CD4-positive, alpha-beta T cell treated with Interleukin-6 for 4 hours (primary cell): ENCODE data around the gene EIF2B5.
A peak's percentile ranks its signal among the peaks of the same experiment; 100 is the strongest.

Source experiments
- DNase-seq: peaks from one replicate; pipeline ENCODE4 v3.0.0-alpha.2; 2020; ENCODE audit warnings: mixed read lengths

EIF2B5 gene

DNA sequence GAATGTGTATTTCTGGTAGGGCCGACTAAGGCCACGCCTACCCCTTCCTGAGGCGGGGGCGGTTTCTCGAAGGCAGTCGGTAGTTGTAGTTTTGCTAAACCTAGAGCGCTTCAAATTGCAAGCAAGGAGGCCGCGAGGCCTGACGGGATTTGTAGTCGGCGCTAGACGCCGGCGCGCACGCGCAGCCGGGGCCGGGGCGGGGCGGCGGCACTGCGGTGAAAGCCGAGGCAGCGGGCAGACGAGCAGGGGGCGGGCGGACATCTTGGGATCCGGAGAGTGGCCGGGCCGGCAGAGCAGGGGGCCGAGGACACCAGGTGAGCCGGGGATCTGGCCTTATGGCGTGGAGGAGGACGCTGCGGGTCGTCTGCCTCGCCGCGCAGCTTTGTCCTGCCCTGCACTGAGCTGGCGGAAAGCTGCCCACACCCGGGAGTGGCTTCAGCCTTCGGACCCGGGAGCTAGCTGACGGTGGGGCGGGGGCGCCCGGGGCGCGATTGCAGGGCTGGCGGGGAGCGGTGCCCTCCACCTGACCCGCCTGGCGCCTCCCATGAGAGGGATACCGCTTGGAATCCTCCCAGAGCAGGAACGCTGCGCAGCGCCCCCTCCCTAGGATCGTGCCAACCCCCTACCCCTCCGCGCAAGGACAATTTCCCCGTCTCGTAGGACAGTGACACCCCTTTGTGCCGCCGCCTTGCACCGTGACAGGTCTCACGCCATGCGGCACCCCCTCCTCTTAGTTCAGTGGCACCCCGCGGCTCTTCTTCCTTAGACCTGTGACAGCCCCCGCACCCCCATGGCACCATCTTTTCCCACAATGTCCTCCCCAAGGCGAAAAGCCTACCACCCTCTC, 39.7 kb downstream of the EIF2B5 start, which contains the start of gene AP2M1:
TSS of gene AP2M1 (plus strand) at position 210 of the 847 bp plus-strand sequence. CDS start 2,139 bp downstream, outside the sequence.
- peak; percentile 97 for DNase-seq

DNA sequence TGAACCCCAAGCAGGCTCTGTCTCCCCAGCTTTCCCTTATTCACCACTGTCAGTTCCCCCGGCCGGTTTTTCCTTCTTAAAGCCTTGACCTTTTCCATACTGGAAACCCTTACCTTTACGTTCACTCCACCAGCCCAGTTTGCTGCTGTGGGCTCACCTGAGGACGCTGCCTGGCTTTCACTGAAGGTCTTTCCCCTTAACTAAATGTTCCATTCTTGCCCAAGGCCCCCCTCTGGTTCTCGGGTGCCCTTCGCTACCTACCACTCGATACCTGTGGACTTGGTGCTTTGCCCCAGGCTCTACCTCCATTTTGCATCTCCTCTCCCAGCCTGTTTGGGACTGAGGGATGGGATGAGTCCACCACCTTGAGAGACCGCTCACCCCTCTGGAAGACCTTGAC, 40.3 kb downstream of the EIF2B5 start:
- no peak for DNase-seq

DNA sequence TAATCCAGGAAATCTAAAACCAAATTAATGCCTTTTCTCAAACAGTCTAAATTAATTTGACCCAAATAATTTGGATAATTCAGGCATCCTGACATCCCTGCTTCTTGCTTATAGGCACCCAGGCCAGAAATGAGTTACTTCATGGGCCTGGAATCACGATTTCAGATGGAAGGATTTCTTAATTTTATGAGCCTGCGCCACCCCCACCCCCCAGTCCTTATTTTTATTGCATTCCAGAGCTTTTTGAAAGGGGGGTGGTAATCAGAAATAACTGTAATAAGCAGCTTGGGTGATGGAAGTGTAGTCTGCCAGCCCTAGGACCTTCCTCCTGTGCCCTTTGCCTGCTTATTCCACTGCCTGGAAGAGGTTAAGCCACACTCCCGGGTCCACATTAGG, 40.8 kb downstream of the EIF2B5 start:
- DNase-seq = no peak

- DNase-seq = no peak
Observed at GRCh38 chr3:184176377-184177330, 41.5 kb downstream of the EIF2B5 start.

DNA sequence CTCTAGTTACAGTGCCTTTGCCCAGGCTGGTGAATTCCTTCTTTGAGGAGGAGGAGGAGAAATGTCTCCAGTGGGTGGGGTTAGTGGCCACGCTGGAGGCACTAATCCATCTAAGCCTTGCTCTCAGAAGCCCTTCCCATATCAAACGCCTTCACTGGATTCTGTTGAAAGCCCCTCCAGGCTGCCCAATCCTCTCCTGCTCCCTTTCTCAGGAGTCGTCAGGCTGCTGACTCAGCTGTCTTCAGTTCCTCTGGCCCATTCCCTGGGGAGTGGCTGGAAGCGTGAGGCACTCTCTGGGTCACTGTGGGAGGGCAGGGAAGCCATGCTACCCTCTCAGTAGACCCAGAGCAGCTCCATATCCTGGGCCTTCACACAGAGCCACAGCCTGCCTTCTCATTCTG, 42.2 kb downstream of the EIF2B5 start:
- no peak for DNase-seq

GRCh38 chr3:184177767-184178306, 42.7 kb downstream of the EIF2B5 start:
- DNase-seq = no peak

DNA sequence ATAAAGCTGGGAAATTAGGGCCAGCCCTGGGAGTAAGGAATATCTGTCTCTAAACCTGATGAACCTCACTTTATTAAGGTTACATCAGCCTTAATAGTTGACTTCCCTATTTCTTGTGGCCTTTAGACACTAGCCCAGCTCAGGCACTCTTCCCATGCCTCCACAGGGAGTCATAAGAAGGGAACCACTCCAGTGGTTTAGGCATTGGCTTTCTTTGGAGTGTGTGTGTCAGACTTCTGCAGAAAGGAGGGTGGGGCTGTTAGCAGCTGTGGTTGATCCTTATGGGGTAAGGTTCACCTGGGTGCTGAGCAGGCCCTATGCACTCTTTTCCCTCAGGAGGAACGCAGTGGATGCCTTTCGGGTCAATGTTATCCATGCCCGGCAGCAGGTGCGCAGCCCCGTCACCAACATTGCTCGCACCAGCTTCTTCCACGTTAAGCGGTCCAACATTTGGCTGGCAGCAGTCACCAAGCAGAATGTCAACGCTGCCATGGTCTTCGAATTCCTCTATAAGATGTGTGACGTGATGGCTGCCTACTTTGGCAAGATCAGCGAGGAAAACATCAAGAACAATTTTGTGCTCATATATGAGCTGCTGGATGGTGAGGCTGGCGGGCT, 43.5 kb downstream of the EIF2B5 start:
- no peak for DNase-seq

- DNase-seq = no peak
Observed at GRCh38 chr3:184180165-184180564, 45.0 kb downstream of the EIF2B5 start.

GRCh38 chr3:184181596-184181995, 46.4 kb downstream of the EIF2B5 start:
- DNase-seq = no peak

GRCh38 chr3:184183679-184184078, 48.5 kb downstream of the EIF2B5 start:
- DNase-seq = no peak

GRCh38 chr3:184184546-184185230, 49.5 kb downstream of the EIF2B5 start:
- DNase-seq = no peak

DNA sequence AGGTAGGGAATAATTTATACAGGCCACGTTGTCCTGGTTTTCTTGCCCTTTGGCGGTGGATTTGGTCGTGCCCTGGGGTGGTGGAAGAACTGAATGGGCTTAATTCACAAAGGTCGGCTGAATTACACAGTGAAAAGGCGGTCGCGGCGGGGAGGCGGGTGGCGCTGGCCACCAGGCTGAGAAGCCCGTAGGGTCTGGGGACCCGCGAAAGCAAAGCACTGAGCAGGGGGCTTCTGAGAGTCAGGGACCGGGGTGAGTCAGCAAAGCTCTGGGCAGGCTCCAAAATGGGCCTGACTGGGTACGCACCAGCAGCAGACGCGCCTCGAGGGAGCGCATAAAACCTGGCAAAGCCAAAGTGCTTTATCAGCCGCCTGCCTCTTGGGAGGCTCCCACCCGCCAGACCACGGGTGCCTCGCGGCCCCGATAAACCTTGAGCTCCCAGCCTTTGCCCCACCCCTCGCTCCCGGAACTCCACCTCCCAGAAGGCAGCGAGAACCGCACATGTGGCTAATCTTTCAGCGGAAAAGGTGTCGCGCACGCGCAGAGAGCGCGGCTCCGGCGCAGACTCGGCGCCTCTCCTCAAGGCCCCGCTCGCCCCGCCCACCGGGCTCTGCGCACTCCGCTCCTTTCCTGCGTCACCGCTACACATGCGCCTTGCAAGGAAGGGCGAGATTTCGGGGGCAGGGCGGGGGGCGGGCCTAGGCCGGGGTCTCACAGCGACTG, 50.5 kb downstream of the EIF2B5 start:
- DNase-seq = peak; percentile 100

GRCh38 chr3:184186184-184186901, 51.2 kb downstream of the EIF2B5 start, which contains the start of gene ABCF3:
ABCF3 (plus strand) TSS chr3:184186199; CDS start chr3:184186208, 9 bp downstream.
- DNase-seq = no peak

- DNase-seq = no peak
Observed at GRCh38 chr3:184186902-184187207, 51.7 kb downstream of the EIF2B5 start.

DNA sequence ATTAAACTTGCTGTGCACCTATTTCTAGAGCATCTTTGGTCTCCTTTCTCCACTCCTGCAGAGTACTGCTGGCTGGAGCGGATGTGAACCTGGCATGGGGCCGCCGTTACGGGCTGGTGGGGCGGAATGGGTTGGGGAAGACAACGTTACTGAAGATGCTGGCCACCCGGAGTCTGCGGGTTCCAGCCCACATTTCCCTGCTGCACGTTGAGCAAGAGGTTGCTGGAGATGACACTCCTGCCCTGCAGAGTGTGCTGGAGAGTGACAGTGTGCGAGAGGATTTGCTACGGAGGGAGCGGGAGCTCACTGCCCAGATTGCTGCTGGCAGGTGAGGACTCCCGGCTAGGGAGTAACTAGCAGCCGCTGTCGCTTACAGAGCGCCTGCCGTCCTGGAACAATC, 52.9 kb downstream of the EIF2B5 start:
- no peak for DNase-seq

GRCh38 chr3:184189421-184189820, 54.3 kb downstream of the EIF2B5 start:
- no peak for DNase-seq

DNA sequence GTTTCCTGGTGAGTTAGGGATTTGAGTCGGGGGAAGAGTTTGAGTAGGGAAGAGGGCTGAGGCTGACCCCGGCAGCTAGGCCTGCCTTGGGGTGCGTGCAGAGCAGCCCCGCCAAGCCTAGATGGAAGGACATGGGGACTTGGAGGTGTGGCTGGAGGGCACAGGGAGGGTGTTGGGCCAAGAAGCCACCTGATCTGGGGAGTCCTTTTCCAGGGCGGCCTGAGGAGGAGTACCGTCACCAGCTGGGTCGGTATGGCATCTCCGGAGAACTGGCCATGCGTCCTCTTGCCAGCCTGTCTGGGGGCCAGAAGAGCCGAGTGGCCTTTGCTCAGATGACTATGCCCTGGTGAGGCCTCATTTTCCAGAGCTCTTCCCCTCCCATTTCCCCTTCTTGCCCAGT, 57.7 kb downstream of the EIF2B5 start:
- no peak for DNase-seq

DNA sequence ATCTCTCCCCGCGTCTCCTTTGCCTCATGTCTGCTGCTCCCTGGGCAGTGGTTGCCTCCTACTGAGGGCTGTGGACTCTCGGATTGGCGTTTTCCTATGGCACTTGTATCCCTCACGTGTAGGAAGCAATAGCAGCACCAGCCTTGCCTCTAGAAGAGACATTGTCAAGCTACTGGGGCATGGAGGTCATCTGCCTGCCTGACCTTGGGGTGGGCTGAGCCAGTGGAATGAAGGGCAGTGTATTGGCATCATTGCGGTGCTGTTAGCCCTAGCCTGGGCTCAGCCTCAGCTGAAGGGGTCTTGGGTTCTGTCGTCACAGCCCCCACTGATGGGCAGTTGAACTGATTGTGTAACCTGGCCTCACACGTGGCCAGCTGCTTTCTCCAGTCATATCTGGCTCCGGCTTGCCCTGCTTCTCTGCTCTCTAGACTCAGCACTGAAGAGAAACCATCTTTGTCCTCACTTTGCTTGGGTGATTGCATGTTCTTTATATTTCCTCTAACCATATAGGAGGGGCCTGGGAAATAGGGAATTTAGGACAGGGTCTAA, 58.9 kb downstream of the EIF2B5 start:
- no peak for DNase-seq
